Breast epithelium (tissue), 4 donors: ENCODE data around the gene MPPED1. TPM values are rescaled to one million over a fixed set of nuclear protein-coding genes. Genes with fewer than 3 reads are reported as not detected.

ENCODE experiments used
- DNase-seq, 2 donors: peaks; one replicate each; pipeline ENCODE4 v3.0.0-alpha.2; 2019; ENCODE audit warnings: low spot score in 2 of 2
- H3K27ac ChIP-seq, 2 donors: fragments of 200-600 bp; sonication (generic) in 1 of 2; one replicate each; pipeline ENCODE4 v1.5.1; 2016 to 2019; ENCODE audit warnings: mild to moderate bottlenecking in 1 of 2
- H3K27me3 ChIP-seq, 2 donors: fragments of 200-600 bp; sonication (generic) in 1 of 2; one replicate each; pipeline versions ENCODE4 v1.5.1 to v1.6.0; 2017 to 2019; ENCODE audit warnings: control low read depth in 1 of 2, mild to moderate bottlenecking in 1 of 2
- H3K36me3 ChIP-seq: fragments of 200-600 bp; one replicate; pipeline ENCODE4 v1.5.1; 2019
- H3K4me1 ChIP-seq, 2 donors: fragments of 200-600 bp; sonication (generic); one replicate each; pipeline ENCODE4 v1.5.1; 2016 to 2019; ENCODE audit warnings: control low read depth in 1 of 2
- H3K4me3 ChIP-seq, 3 donors: fragments of 200-600 bp; sonication (generic); 1 replicate in 2 of 3; 2 replicates in 1 of 3; pipeline ENCODE4 v1.5.1; 2016 to 2019; ENCODE audit warnings: mild to moderate bottlenecking in 3 of 3, moderate library complexity in 2 of 3
- H3K9me3 ChIP-seq, 2 donors: fragments of 200-600 bp; sonication (generic) in 1 of 2; one replicate each; pipeline ENCODE4 v1.5.1; 2016 to 2019; ENCODE audit warnings: control low read depth in 1 of 2
- CTCF ChIP-seq, 3 donors: fragments of 450-650 bp; IDR thresholded peaks; one replicate each; pipeline ENCODE4 v1.5.1; 2016 to 2017; ENCODE audit warnings: antibody characterized with exemption in 3 of 3, mild to moderate bottlenecking in 3 of 3, moderate library complexity in 3 of 3
- POLR2A ChIP-seq: fragments of 450-650 bp; IDR thresholded peaks from one replicate; pipeline ENCODE4 v1.6.1; 2016; ENCODE audit warnings: antibody characterized with exemption, mild to moderate bottlenecking, moderate library complexity
- POLR2AphosphoS5 ChIP-seq, 3 donors: sonication (generic); formaldehyde crosslinking; IDR thresholded peaks; one replicate each; pipeline ENCODE4 v1.6.1; 2017; ENCODE audit warnings: antibody characterized with exemption in 3 of 3
- intact Hi-C: fragments of 100-400 bp; cut with DNase I; formaldehyde crosslinking; loops from one replicate; pipeline ENCODE4 v1.15.1; 2023; ENCODE audit warnings: low total_unique reads
- total RNA-seq, 3 donors: library from RNA; depleted of rRNA; stranded (reverse); fragments of >200 nt; gene quantifications; one replicate each; pipeline ENCODE4 v1.1.0, GENCODE V29; 2016

The MPPED1 gene
- total RNA-seq, 3 donors from 2014 or later, result 0.29 TPM; not detected in 2

- Histone ChIP-seq H3K27me3 (peaks cover 0 to 5% of the 10 kb centered on the region in 2 donors), H3K36me3 (no peaks in the 10 kb centered on the region), H3K27ac (no peak overlapping the region), H3K4me3 (no peak overlapping the region), H3K9me3 (no peaks in the 10 kb centered on the region), H3K4me1 (no peaks in the 10 kb centered on the region)
- TF ChIP-seq CTCF (IDR thresholded peaks at IDR 0.05) (no peak), POLR2AphosphoS5 (IDR thresholded peaks at IDR 0.05) (no peak), POLR2A (no peak)
- intact Hi-C loops, result no loop called here
- DNase-seq, result no peak
Observed at GRCh38 chr22:43488031-43488866, 76.4 kb downstream of the MPPED1 start.

GRCh38 chr22:43488937-43489336 is 77.1 kb downstream of the MPPED1 start:
- TF ChIP-seq CTCF (IDR thresholded peaks at IDR 0.05) (no peak), POLR2AphosphoS5 (IDR thresholded peaks at IDR 0.05) (no peak)
- H3K4me3 ChIP-seq, result no peak overlapping the region
- H3K9me3 ChIP-seq, result no peaks in the 10 kb centered on the region
- no peaks in the 10 kb centered on the region for H3K36me3 ChIP-seq
- peaks cover 0 to 5% of the 10 kb centered on the region in 2 donors for H3K27me3 ChIP-seq
- H3K27ac ChIP-seq, result no peak overlapping the region
- intact Hi-C loops, result no loop called here
- DNase-seq, result no peak
- H3K4me1 ChIP-seq, result no peaks in the 10 kb centered on the region

- no peaks in the 10 kb centered on the region for H3K9me3 ChIP-seq
- no peaks in the 10 kb centered on the region for H3K36me3 ChIP-seq
- H3K27me3 ChIP-seq, result peaks cover 0 to 5% of the 10 kb centered on the region in 2 donors
- intact Hi-C loops, result no loop called here
- no peak for DNase-seq
- H3K4me3 ChIP-seq, result no peak overlapping the region
- H3K4me1 ChIP-seq, result no peaks in the 10 kb centered on the region
- TF ChIP-seq POLR2AphosphoS5 (IDR thresholded peaks at IDR 0.05) (no peak), CTCF (IDR thresholded peaks at IDR 0.05) (no peak), POLR2A (no peak)
- H3K27ac ChIP-seq, result no peak overlapping the region
Observed at GRCh38 chr22:43490311-43490710, 78.5 kb downstream of the MPPED1 start.

- peaks cover 0 to 5% of the 10 kb centered on the region in 2 donors for H3K27me3 ChIP-seq
- TF ChIP-seq POLR2AphosphoS5 (IDR thresholded peaks at IDR 0.05) (no peak), CTCF (IDR thresholded peaks at IDR 0.05) (no peak), POLR2A (no peak)
- no peaks in the 10 kb centered on the region for H3K36me3 ChIP-seq
- H3K4me1 ChIP-seq, result no peaks in the 10 kb centered on the region
- H3K27ac ChIP-seq, result no peak overlapping the region
- no peak overlapping the region for H3K4me3 ChIP-seq
- no peak for DNase-seq
- H3K9me3 ChIP-seq, result no peaks in the 10 kb centered on the region
- intact Hi-C loops, result no loop called here
Observed at GRCh38 chr22:43491177-43491576, 79.4 kb downstream of the MPPED1 start.

- TF ChIP-seq CTCF (IDR thresholded peaks at IDR 0.05), result no peak
- TF ChIP-seq POLR2AphosphoS5 (IDR thresholded peaks at IDR 0.05), result no peak
- TF ChIP-seq POLR2A, result no peak
- H3K4me3 ChIP-seq, result no peak overlapping the region
- no peaks in the 10 kb centered on the region for H3K27me3 ChIP-seq
- no peak for DNase-seq
- intact Hi-C loops, result no loop called here
- H3K36me3 ChIP-seq, result no peaks in the 10 kb centered on the region
- H3K9me3 ChIP-seq, result no peaks in the 10 kb centered on the region
- H3K27ac ChIP-seq, result no peak overlapping the region
- no peaks in the 10 kb centered on the region for H3K4me1 ChIP-seq
Observed at GRCh38 chr22:43491737-43492136, 79.9 kb downstream of the MPPED1 start.
